Memory B cell (primary cell): ENCODE data around the gene UST.
A peak's percentile ranks its signal among the peaks of the same experiment; 100 is the strongest.
"Not testable (repeated sequence)": the region's sequence is repeated elsewhere in the genome, so short reads cannot be mapped to it uniquely, and the experiment has no call there.

Experiments
- ATAC-seq: fragments of 150-1000 bp; cut with Tn5 transposase; 2 replicates; pipeline ENCODE4 v1.10.0; 2021; ENCODE audit warnings: low read depth, mild to moderate bottlenecking, moderate library complexity
- DNase-seq, 2 donors: peaks; one replicate each; pipeline ENCODE4 v3.0.0; 2022; ENCODE audit warnings: low spot score in 2 of 2
- H3K27ac Mint-ChIP-seq: one replicate; pipeline ENCODE4 v1.8.0; 2022; ENCODE audit warnings: mild to moderate bottlenecking, moderate library complexity, mixed read lengths
- H3K27me3 Mint-ChIP-seq: one replicate; pipeline ENCODE4 v1.8.0; 2022; ENCODE audit warnings: mixed read lengths
- H3K36me3 Mint-ChIP-seq: one replicate; pipeline ENCODE4 v1.8.0; 2022; ENCODE audit warnings: mild to moderate bottlenecking, mixed read lengths
- H3K4me1 Mint-ChIP-seq: one replicate; pipeline ENCODE4 v1.8.0; 2022; ENCODE audit warnings: mixed read lengths
- H3K4me3 Mint-ChIP-seq: one replicate; pipeline ENCODE4 v1.8.0; 2022; ENCODE audit warnings: mild to moderate bottlenecking, moderate library complexity, mixed read lengths
- H3K9me3 Mint-ChIP-seq: one replicate; pipeline ENCODE4 v1.8.0; 2022; ENCODE audit warnings: mixed read lengths

Gene UST

GRCh38 chr6:149097794-149098193, 351.0 kb downstream of the UST start:
- H3K27ac Mint-ChIP-seq, result no peak overlapping the region
- H3K27me3 Mint-ChIP-seq, result peaks cover 2% of the 10 kb centered on the region
- ATAC-seq (no peak), DNase-seq (no peak)
- no peak overlapping the region for H3K4me3 Mint-ChIP-seq
- peaks cover 8% of the 10 kb centered on the region for H3K9me3 Mint-ChIP-seq
- H3K4me1 Mint-ChIP-seq, result no peaks in the 10 kb centered on the region
- peaks cover 2% of the 10 kb centered on the region for H3K36me3 Mint-ChIP-seq

- no peak overlapping the region for H3K27ac Mint-ChIP-seq
- DNase-seq (no peak), ATAC-seq (no peak)
- peaks cover 2% of the 10 kb centered on the region for H3K36me3 Mint-ChIP-seq
- H3K4me3 Mint-ChIP-seq, result no peak overlapping the region
- H3K4me1 Mint-ChIP-seq, result no peaks in the 10 kb centered on the region
- H3K27me3 Mint-ChIP-seq, result peaks cover 2% of the 10 kb centered on the region
- peaks cover 8% of the 10 kb centered on the region for H3K9me3 Mint-ChIP-seq
Measured at GRCh38 chr6:149098700-149099276, 352.0 kb downstream of the UST start.

- Mint-ChIP-seq H3K4me3 (no peak overlapping the region), H3K36me3 (peaks cover 2% of the 10 kb centered on the region), H3K4me1 (no peaks in the 10 kb centered on the region), H3K9me3 (peaks cover 8% of the 10 kb centered on the region), H3K27ac (no peak overlapping the region), H3K27me3 (no peaks in the 10 kb centered on the region)
- no peak for DNase-seq
- no peak for ATAC-seq
Measured at GRCh38 chr6:149102324-149102723, 355.5 kb downstream of the UST start.

- not testable (repeated sequence) for H3K9me3 Mint-ChIP-seq, ATAC-seq, H3K27me3 Mint-ChIP-seq, H3K27ac Mint-ChIP-seq, H3K4me1 Mint-ChIP-seq, H3K4me3 Mint-ChIP-seq, H3K36me3 Mint-ChIP-seq, DNase-seq
Measured at GRCh38 chr6:149103950-149104349, 357.1 kb downstream of the UST start.

GRCh38 chr6:149107520-149107919, 360.7 kb downstream of the UST start:
- Mint-ChIP-seq H3K27me3 (no peaks in the 10 kb centered on the region), H3K36me3 (no peaks in the 10 kb centered on the region), H3K4me3 (no peak overlapping the region), H3K4me1 (peaks cover 20% of the 10 kb centered on the region), H3K9me3 (no peaks in the 10 kb centered on the region), H3K27ac (no peak overlapping the region)
- DNase-seq (no peak), ATAC-seq (no peak)

- ATAC-seq, result no peak
- no peak for DNase-seq
Measured at GRCh38 chr6:149108038-149108748, 361.4 kb downstream of the UST start.

GRCh38 chr6:149108749-149109100, 361.9 kb downstream of the UST start:
- Mint-ChIP-seq H3K4me3 (no peak overlapping the region), H3K9me3 (no peaks in the 10 kb centered on the region), H3K27me3 (no peaks in the 10 kb centered on the region), H3K4me1 (peaks cover 29% of the 10 kb centered on the region), H3K27ac (no peak overlapping the region), H3K36me3 (no peaks in the 10 kb centered on the region)
- DNase-seq, result no peak
- ATAC-seq, result no peak

More at GRCh38 chr6:149108038-149108748, 361.4 kb downstream of the UST start:
- no peak overlapping the region for H3K27ac Mint-ChIP-seq
- H3K36me3 Mint-ChIP-seq, result no peaks in the 10 kb centered on the region
- no peaks in the 10 kb centered on the region for H3K9me3 Mint-ChIP-seq
- peaks cover 26% of the 10 kb centered on the region for H3K4me1 Mint-ChIP-seq
- H3K4me3 Mint-ChIP-seq, result no peak overlapping the region
- H3K27me3 Mint-ChIP-seq, result no peaks in the 10 kb centered on the region

GRCh38 chr6:149109397-149110070, 362.7 kb downstream of the UST start:
- H3K36me3 Mint-ChIP-seq, result no peaks in the 10 kb centered on the region
- peaks cover 29% of the 10 kb centered on the region for H3K4me1 Mint-ChIP-seq
- no peaks in the 10 kb centered on the region for H3K9me3 Mint-ChIP-seq
- DNase-seq (no peak), ATAC-seq (no peak)
- H3K27me3 Mint-ChIP-seq, result no peaks in the 10 kb centered on the region
- H3K4me3 Mint-ChIP-seq, result no peak overlapping the region
- H3K27ac Mint-ChIP-seq, result no peak overlapping the region

- Mint-ChIP-seq H3K4me1 (peaks cover 36% of the 10 kb centered on the region), H3K4me3 (peak overlapping the region; percentile 33), H3K27ac (peak overlapping the region; percentile 67)
Measured at GRCh38 chr6:149111556-149112115, 364.8 kb downstream of the UST start.

GRCh38 chr6:149112976-149113375, 366.1 kb downstream of the UST start:
- peak overlapping the region; percentile 67 for H3K27ac Mint-ChIP-seq
- H3K36me3 Mint-ChIP-seq, result no peaks in the 10 kb centered on the region
- ATAC-seq (peak; percentile 62), DNase-seq (no peak)
- H3K4me3 Mint-ChIP-seq, result no peak overlapping the region
- peaks cover 38% of the 10 kb centered on the region for H3K4me1 Mint-ChIP-seq
- no peaks in the 10 kb centered on the region for H3K9me3 Mint-ChIP-seq
- H3K27me3 Mint-ChIP-seq, result no peaks in the 10 kb centered on the region

More at GRCh38 chr6:149111556-149112115, 364.8 kb downstream of the UST start:
- Mint-ChIP-seq H3K9me3 (no peaks in the 10 kb centered on the region), H3K27me3 (no peaks in the 10 kb centered on the region), H3K36me3 (no peaks in the 10 kb centered on the region)
- peak; percentile 77 for ATAC-seq
- DNase-seq, result no peak

- no peaks in the 10 kb centered on the region for H3K36me3 Mint-ChIP-seq
- no peaks in the 10 kb centered on the region for H3K27me3 Mint-ChIP-seq
- H3K4me1 Mint-ChIP-seq, result peaks cover 35% of the 10 kb centered on the region
- ATAC-seq (no peak), DNase-seq (no peak)
- no peak overlapping the region for H3K4me3 Mint-ChIP-seq
- H3K9me3 Mint-ChIP-seq, result no peaks in the 10 kb centered on the region
- peak overlapping the region; percentile 39 for H3K27ac Mint-ChIP-seq
Measured at GRCh38 chr6:149114167-149114566, 367.3 kb downstream of the UST start.

GRCh38 chr6:149118737-149119653, 372.2 kb downstream of the UST start:
- H3K9me3 Mint-ChIP-seq, result no peaks in the 10 kb centered on the region
- H3K4me3 Mint-ChIP-seq, result no peak overlapping the region
- no peak overlapping the region for H3K27ac Mint-ChIP-seq
- ATAC-seq (no peak), DNase-seq (no peak)
- peaks cover 9% of the 10 kb centered on the region for H3K4me1 Mint-ChIP-seq
- no peaks in the 10 kb centered on the region for H3K36me3 Mint-ChIP-seq
- no peaks in the 10 kb centered on the region for H3K27me3 Mint-ChIP-seq

GRCh38 chr6:149122850-149123821, 376.3 kb downstream of the UST start:
- H3K36me3 Mint-ChIP-seq, result peaks cover 3% of the 10 kb centered on the region
- H3K27me3 Mint-ChIP-seq, result no peaks in the 10 kb centered on the region
- peaks cover under 1% of the 10 kb centered on the region for H3K4me1 Mint-ChIP-seq
- ATAC-seq (no peak), DNase-seq (no peak)
- no peak overlapping the region for H3K27ac Mint-ChIP-seq
- H3K4me3 Mint-ChIP-seq, result no peak overlapping the region
- peaks cover 1% of the 10 kb centered on the region for H3K9me3 Mint-ChIP-seq
